HG03039 (cell line): ENCODE measurements around the gene TLCD5.

Source experiments
- ATAC-seq: cut with Tn5 transposase; IDR thresholded peaks from one replicate; pipeline ENCODE4 v1.9.1; 2021; ENCODE audit warnings: mild to moderate bottlenecking, moderate library complexity; ENCODE audit not compliant: unreplicated experiment

TLCD5 gene

DNA sequence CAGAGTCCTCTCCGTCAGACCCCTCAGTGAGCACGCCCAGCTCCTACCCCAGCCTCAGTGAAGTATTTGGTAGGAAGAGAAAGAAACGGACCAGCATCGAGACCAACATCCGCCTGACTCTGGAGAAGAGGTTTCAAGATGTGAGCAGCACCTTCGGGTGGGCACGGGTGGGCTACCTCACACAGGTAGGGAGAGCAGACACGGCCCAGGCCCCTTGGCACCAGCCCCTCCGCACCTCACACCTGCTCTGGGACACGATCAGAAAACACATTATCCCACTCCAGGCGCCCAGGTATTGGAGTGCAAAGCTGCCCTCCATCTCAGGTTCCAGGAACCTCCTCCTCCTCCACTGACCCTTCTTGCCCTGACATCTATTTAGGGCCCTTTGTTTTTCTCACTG, 17.6 kb upstream of the TLCD5 start:
- ATAC-seq = no peak

DNA sequence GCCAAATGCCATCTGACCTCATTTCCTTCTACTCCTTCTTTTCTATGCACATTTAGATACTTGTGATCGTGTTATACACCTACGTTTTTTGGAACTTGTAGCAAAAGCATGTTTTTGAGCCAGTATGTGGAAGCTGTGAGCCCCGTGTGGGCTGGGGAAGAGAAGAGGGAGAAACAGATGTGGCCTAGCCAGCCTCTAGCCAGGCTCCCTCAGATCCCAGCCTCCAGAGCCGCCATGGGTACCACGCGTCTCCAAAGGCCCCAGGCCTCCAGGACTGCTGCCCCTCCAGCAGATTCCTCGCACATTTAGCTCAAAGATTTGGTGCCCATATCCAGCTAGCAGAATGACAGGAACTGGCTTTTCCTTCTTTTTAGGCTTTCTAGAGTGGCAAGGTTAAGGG, 17.0 kb upstream of the TLCD5 start:
- no peak for ATAC-seq

DNA sequence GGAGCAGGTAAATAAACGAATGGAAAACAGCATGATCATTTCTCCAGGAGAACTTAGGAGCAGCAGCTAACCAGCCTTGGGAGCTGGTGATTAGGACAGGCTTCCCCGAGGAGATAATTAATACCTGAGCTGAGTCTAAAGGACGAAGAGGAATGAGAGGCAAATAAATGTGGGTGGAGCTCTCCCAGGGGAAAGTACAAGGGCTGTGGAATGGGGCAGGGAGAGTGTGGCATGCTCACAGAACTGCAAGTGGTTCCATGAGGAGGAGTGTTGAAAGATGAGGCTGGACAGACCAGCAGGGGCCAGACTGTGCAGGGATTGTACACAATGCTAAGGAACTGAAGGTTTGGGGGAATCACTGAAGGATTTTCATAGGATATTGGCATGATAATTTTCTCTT, 14.2 kb upstream of the TLCD5 start:
- no peak for ATAC-seq

DNA sequence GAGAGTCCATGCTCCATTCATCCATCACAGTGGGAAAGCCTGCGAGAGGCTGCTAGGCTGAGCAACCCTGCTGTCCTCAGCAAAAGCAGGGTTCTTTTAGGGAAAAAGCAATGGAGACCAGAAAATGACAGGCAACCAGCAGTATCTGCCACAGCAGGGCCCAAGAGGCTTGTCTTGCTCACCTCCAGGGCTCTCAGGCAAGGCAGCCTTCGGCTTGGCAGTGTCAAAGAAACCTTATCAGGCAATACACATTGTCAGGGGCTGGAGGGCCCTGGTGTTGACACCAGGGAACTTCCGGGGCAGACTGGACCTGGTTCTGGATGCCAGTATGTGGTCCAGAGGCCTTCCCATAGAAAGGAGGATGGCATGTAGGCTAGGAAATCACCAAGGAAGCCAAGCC, 10.2 kb upstream of the TLCD5 start:
- no peak for ATAC-seq

DNA sequence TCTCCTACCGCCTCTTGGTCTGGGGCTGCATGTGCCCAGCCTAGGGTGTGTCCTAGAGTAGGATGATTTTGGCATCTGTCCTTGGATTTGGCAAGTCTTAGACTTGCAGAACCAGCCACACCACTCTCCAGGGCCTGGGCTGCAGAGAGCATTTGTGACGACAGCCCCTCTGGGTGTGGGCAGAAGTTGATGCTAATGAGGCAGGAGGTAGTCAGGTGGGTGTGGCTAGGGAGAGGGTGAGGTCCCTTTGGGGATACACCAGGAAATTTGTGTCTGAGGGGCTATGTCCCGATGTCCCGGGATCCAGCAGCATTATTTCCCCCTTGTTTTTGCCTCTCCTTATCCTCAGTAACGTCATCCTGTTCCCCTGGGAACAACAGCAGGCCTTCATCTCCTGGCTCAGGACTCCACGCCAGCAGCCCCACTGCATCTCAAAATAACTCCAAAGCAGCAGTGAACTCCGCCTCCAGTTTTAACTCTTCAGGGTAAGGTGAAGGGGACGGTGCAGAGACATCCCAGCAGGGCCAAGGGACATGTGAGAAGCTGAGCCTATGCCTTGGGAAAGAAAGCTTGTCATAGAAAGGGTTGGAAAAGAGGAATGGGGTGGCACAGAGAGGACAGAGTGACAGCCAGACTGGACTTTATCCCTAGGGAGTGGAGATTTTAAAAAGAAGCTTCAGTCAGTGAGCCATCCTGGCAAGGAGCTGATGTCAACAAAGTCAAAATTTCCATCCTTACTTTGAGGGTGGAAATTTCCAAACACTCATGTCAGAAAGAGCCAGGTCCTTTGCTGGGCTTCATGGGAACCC, 8.0 kb upstream of the TLCD5 start:
- ATAC-seq = no peak

DNA sequence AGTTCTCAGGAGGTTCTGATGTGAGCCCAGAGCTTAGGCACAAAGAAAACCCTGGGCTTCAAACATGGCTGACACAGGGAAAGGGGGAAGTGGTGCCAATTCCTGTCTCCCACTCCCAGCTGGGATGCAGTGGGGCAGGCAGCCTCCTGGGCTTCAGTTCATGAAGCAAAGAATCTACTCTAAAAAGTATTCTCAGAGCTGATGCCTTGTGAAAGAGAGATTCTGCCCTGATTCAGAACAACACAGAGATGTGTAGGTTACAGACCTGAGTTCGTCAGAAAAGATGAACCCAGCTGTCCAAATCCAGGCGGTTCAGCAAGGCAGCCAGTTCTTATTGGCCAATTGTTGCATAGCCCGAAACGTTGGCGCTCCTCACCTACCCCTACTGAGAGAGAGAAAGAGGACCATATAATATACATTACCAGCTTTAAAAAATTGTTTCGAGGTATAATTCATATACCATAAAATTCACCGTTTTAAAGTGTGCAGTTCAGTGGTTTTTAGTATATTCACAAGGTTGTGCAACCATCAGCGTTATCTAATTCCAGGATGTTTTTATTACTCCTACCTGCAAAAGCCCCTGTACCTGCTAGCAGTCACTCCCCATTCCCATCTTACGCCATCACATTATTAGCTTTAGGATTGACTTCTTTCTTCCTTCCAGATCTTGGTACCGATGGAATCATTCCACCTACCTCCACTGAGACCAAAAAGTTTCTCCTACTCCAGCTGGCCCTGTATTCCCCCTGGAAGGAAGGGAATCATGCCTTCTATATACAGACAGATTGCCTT, 7.2 kb upstream of the TLCD5 start:
- no peak for ATAC-seq

DNA sequence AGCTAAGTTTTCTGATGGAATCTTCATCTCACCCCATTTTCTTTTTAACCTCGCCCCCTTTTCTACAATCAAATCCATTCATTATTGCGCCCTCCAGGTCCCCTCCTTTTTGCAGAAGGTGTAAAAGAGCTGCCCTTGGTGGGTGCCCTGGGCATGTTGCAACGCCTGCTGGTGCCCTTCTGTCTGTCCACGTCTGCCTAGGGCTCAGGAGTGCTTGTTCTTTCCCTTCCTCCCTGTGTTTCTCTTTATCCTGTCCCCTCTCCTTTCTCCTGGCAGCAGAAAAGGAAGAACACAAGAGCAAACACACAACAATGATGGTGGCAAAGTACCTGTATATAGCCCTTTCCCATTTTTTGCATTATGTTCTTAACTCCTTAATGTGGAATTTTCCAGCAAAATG, 6.2 kb upstream of the TLCD5 start:
- ATAC-seq = no peak

DNA sequence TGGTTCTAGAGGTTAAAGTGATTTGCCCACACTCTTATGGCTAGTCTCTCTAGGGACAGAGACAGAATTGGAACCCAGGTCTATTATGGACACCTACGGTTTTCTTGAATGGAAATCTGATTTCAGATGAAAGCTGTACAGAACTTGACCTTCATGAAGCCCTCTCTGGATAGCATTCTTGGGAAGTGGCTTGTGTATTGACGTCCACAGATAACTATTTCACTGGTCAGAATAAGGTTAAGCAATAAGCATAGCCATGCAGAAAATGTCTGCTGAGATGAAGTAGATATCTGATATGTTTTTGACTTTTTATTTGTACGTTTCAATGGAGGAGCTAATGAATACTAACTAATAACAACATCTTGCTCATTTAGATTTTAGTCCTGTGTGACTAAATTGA, 1.1 kb downstream of the TLCD5 start:
- ATAC-seq = no peak

DNA sequence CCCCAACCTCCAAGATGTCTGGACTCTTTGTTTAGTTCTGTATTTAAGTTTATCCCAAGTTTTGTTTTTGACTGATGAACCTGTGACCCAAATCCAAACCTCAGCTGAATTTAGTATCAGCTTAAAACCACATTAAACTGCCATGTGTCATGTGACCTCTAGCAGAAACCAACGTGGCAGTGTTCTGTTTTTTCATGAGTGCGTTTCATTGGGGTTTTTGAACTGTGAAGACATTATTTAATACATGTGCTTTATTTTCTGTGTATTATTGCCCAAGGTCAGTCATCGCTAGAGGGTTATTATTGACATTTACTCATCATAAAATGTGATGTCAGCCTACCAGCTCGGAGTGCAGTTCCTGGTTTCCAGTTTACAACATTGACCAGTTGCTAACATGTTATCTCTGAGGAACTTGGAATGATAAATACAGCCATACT, 1.8 kb downstream of the TLCD5 start:
- no peak for ATAC-seq

DNA sequence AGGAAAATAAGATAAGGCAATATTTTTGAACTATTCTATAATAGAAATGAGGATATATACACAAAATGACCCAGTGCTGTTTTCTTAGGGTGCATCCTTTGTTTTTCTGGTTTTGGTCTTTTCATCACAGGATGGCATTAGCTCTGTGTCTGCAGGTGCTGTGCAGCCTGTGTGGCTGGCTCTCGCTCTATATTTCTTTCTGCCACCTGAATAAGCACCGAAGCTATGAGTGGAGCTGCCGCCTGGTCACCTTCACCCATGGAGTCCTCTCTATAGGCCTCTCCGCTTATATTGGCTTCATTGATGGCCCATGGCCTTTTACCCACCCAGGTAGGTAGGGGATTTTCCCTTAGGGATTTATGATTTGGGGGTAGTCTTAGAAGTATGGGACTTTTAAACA, 2.2 kb downstream of the TLCD5 start:
- ATAC-seq = no peak

DNA sequence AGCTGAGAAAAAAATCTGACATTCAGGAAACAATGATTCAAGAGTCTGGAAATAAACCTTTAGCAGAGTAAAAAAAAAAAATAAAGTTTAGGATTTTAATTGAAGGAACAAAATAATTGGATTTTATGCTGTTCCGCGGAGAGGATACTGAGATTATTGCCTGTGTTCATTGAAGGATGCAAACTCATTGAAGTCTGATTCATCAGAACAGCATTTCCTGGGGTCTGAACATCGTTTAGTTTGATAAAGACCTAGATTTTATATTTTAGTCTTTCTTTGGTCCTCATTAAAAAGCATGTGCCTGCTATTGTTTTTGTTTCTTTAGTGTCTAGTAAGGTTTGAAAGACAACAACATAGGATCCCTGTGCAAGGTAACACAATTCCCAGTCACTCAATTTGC, 4.5 kb downstream of the TLCD5 start:
- no peak for ATAC-seq

DNA sequence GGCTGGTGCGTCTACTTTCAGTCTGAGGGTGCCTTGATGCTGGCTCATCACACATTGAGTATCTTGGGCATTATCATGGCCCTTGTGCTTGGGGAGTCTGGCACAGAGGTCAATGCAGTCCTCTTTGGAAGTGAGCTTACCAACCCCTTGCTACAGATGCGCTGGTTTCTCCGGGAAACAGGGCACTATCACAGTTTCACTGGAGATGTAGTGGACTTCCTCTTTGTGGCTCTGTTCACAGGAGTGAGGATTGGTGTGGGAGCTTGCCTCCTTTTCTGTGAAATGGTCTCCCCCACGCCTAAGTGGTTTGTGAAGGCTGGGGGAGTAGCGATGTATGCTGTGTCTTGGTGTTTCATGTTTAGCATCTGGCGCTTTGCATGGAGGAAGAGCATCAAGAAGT, 4.9 kb downstream of the TLCD5 start:
- no peak for ATAC-seq

DNA sequence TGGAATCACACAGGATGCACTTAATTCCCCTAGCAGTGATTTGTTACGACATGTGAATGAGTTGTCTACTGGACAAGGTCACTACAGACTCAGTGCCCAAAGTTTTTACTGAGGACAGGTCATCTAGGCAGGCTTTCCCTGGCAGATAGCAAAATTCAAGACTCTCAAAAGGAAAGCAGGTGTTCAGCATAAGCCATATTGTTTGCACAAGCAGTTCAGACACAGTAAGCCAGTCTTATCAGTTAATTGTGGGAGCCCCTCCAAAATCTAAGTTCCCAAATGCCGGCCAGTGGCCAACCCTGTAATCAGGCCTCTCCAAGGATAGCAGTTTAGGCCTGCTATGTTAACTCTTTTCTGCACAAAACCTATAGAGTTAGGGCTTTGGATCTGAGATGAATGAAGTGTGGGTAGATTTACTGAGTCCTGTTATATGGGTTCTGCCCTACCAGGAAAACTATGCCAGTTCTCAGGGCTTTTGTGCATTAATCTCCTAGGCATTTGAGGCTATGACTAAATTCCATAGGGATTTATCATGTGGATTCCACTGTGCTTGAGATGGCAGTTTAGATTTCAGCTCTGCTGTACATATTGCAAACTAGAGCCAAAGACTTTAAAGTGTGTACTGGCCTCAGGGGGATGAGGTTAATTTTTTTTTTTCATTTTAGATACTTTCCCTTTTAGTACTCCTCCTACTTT, 6.3 kb downstream of the TLCD5 start:
- ATAC-seq = no peak

DNA sequence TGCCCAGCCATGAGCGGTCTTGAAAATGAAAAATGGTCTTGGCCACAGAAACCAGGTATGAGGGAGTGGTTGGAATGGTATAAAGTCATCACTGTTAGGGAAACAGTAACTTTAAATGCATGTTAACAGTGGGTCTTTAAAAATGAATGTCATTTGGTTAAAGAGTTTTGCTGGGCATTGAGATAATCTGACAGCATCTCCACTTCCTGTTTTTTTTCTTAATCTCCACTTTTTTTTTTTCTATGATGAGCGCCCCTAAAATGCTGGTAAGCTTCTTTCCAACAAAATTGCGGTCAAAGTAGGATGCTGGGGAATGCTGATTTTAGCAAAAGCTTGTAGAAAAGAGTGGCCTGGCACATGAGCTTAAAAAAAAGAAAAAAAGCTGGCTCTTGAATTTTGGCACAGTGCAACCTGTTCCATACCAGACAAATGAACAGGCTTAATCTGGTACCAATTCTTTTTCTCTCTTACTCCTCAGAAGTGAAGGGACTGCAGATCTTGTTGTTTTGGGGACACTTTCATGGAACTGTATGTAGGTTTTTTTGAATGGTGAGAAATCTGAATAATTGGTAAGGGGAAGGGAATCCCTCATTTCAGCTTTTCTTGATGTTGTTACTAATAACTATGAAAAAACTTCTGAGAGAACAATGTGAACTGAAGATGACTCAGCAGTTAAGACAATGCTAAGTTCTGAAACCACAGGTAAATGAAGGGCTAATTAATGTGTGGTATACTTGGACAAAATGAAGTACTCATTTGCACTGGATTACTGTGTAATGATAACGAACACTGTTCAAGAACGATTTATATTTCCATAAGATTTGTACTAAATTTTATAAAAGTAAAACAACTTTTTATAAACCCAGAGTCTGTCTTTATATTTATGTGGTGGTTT, 8.0 kb downstream of the TLCD5 start:
- ATAC-seq = no peak

DNA sequence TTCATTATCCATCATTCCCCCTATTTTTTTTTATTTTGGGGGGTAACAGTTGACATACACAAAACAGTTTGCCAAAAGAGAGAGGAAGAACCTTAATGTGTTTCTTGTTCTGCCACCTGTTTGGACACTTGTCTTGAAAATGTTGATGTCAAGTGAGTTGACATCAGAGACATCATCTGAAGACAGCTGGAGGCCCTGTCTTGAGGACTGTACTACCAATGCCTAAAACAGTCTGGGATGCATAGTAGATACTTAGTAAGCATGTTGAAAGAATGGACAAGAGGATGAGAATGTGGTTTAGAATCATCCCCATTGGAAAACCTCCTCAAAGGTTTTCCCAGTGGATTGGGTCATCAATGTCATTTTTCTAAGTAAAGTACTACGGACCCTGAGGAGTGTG, 8.7 kb downstream of the TLCD5 start:
- no peak for ATAC-seq

DNA sequence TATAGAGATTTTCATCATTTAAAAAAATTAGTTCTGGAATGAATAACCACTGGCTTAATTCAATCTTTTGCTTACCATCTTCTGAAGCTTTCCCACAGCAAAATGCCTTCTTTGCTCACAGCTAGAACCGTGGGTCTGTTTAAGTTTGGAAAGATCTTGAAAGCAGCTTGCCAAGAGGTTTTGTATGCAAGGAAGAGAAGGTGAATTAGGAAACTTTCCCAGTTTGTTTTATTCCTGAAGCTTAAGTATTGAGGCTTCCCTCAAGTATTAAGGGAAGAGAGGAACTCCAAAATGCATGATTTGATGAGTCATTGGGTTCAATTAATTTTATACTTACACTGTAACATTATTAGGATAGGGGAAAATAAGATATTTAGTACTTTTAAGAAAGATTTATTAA, 9.2 kb downstream of the TLCD5 start:
- no peak for ATAC-seq

DNA sequence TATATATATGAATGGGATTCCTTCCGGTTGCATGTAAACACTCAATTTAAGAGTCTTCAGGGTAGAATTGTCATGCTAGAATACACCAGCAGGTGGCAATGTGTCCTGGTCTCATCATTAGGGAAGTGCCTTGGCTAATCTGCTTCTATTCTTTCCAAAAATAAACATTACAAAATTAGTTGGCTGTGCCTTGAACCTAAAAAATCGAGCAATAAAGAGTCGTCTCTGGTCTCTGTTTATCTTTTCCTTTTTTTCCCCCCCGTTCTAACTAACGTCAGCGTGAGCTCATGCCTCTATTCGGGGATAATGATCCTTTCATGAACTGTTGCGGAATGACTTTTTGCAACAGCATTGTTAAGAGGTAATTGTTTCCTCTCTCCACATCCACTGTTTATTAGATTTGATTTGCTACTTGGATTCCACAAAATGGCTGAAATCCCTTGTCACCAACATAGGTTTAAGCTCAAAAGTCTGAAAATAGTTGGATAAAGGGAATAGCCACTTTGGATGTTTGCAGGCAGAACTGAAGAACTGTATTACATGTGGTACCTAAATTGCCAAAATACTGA, 9.9 kb downstream of the TLCD5 start:
- ATAC-seq = no peak

DNA sequence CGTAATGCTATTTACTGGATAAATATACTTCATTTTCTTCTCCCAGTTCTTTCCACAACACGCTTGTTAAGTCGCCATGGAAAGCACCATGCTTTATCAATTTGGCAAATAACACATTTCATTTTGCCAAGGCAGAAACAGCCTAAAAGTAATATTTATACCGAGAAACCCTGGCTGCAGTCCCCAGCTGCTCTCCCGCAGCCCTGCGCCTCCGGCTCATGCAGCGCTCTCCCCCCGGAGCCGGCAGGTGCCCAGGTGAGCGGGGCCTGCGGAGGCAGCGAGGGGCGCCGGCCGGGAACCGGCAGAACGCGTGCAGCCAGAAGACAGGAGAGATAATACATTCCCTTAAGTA, 10.4 kb downstream of the TLCD5 start:
- ATAC-seq = peak; percentile 12

DNA sequence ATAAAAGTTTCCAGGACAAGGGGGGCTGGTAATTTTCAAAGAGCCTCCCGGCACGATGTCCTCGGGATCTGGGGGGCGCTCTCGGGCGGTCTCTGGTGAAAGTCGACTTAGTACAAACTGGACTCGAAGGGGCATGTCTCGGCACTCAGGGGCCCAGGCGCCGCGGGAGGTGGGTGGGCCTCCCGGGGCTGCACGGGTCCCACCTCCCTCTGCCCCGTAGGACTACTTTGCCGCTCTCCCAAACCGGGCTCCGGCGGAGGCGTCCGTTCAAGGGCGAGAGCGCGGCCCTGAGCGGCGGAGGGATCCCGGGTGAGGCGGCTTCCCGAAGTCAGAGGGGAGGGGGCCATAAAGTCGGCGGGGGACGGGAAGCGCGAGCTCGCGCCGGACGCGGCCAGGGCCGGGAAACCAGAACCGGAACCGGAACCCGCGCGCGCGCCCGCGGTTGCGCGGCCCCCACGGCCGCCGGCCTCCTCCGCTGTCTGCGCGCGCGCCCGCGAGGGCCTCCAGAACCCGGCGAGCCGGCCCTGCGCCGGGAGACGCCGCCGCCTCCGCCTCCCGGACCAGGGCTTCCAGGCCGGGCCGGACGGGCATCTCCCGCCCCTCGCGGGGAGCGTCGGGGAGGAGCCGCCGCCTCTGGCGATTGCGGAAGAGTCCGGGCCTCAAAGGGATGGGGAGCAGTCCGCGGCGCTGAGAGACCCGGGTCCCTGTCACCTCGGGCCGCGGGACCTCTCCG, 11.0 kb downstream of the TLCD5 start, which contains the start of gene ARHGEF12:
Gene ARHGEF12, plus strand, starts transcription at position 506 of the 733 bp plus-strand sequence. CDS start 831 bp downstream, outside the sequence.
- peak; percentile 62 for ATAC-seq
